GM18867 (cell line): ENCODE measurements around the gene ANP32A.

Experiments used
- ATAC-seq: cut with Tn5 transposase; IDR thresholded peaks from one replicate; pipeline ENCODE4 v1.9.1; 2021; ENCODE audit warnings: mild to moderate bottlenecking, moderate library complexity; ENCODE audit not compliant: unreplicated experiment

Gene ANP32A

DNA sequence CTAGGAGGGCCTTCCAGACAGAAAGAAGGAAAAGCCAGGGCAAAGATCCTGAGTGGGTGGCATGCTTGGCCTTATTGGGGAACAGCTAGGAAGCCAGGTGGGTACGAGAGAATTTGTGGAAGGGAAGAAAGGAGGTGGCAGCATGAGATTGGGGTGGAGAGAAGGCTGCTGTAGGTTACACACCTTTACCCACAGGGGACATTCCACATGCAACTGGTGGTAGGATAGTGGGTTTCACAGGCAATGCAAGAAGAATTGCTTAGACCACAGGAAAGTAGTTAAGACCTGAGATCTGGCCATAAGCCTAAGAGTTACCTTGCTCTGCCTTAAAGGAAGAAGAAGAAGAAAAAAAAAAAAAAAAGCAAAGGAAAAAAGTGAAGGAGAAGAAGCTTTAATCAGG, 19.8 kb downstream of the ANP32A start:
- ATAC-seq: no peak

DNA sequence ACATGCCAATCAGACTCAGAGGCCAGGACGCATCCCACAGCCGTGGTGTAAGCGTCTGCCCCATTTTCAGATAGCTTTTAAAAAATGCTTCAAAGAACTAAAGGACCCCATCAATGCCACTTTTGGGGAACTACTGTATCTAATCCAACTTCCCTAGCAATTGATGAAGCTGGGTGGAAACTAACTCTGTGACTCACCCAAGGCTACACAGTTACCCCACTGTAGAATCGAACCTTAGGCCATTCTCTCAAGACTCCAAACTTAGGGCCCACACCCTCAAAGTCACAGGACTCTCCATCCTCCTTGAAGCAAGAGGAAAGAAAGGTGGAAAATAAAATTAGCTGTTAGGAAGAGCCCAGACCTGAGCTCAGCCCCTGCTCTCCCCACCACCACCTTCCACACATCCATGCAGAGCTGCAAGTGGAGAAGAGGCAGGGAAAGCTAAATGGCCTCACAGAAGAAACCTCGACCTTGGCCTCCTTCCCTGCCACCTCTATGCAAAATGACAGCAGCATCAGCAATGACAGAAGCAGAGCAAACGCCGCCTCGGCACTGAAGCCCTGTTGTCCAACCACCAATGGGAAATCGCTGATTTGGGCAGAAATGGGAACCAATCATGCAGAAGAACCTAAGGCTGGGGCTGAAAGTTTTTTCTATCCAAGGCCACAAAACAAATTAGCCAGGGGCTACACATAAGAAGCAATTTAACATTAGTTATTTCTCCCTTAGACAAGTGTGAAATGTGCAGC, 22.2 kb downstream of the ANP32A start:
- ATAC-seq: no peak

DNA sequence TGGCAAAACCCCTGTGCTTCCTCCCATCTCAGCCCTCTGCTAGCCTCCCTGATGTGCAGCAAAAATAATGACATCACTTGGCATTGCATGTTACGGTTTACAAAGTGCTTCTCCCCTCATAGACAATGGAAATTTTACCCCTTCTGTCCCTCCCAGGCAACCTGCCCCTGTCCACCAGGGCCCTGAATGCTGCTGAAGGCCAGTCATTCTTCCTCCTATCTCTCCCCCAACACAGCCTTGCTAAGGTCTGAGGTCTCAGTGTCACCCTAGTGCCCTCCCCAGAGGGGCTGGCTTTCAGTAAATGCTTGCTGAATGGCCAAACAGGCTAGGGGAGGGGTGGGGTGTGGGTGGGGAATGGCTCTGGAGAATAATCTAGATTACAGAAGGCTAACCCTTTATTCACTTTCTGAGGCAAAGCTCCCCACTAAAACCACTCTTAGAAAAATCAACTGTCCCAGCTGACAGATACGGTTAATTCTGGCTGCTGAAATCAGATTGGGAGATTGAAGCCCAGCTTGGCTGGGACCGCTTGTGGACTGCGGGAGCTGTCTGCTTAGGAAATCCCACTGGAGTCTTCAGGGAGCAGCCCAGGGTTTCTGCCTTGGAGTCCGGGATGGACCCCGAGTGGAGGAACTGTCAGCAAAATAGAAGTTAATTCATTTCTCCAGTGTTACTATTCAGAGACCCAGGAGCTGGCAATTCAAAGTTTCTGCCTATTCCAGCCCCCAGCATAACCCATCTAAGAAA, 22.9 kb downstream of the ANP32A start:
- no peak for ATAC-seq

GRCh38 chr15:68797191-68797590, 23.5 kb downstream of the ANP32A start:
- ATAC-seq: no peak

DNA sequence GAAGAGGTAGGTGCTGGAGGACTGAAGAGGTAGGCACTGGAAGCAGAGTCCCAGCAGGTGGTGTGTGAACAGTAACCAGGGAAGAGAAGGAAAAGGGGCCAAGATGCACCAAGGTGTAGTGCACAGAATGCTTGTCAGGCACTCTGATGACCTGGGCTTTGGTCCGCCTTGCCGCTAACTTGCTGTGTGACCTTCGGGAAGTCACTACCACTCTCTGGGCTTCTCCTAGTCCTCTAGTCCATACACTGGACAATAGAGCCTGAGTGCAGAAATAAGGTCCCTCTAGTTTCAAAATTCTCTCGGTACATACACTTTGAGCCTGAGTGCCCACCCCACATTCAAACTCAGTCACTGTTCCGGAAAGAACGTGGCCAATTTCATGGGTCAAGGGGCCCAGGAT, 24.1 kb downstream of the ANP32A start:
- ATAC-seq: no peak

DNA sequence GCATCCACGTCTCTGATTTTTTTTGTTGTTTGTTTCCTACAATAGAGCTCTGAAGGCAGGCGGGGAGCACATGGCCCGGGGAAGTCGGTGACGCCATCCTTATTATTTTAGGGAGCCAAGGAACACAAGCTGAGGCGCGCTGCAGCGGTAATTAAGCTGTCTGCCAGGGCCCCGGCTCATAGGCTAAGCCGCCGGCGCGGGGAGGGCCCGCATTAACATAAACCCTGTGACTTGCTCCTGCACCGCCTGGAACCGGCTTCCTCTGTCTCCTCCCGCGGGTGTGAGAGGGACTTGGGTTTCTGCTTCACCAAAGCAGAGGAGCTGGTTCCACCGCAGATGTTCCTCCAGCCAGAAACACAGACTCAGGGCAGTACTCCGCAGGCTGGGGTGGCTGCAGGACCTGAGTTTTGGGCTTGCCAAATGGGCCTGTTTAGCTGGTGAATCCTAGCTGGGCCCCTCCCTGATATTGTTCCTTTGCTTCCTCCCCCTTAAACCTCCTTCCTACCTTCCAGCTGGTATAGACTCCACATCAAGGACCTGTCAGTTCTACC, 25.3 kb downstream of the ANP32A start:
- peak; percentile 59 for ATAC-seq

GRCh38 chr15:68794863-68795262, 25.8 kb downstream of the ANP32A start:
- ATAC-seq: no peak

DNA sequence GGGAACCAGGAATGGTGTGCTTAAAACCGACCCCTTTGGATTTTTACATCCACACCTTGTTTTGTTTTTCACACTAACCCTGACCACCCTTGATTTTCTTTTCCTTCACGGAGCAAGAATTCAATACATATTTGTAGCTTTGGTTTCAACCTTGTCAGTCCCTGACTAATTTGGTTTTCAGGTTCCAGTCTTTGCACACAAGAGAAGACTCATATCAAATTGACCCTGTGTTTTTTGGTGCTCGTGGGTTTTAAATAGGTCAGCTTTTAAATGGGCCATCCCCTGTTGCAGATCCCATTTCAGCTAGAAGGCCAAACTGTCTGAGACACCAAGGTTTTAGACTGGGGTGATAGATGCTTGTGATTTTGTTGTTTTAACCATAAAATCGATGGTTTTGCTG, 26.4 kb downstream of the ANP32A start:
- ATAC-seq: no peak

DNA sequence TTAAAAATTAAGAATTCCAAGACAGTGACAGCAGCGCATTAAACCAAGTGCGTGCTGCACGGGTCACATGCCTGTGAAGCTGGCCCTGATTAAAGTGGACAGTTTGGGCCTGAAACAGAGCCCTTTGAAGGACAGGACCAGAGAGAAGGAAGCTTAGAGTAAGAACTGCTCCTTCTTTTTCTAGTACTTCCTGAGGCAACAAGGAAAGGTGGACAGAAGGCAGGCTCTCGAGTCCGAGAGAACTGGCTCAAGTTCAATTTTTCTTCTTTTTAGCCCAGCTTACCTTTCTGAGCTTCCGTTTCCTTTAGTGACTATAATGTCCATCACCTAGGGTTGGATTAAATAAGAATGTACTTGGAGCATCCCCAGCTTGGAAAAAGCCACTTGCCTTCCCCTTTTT, 26.9 kb downstream of the ANP32A start:
- no peak for ATAC-seq

DNA sequence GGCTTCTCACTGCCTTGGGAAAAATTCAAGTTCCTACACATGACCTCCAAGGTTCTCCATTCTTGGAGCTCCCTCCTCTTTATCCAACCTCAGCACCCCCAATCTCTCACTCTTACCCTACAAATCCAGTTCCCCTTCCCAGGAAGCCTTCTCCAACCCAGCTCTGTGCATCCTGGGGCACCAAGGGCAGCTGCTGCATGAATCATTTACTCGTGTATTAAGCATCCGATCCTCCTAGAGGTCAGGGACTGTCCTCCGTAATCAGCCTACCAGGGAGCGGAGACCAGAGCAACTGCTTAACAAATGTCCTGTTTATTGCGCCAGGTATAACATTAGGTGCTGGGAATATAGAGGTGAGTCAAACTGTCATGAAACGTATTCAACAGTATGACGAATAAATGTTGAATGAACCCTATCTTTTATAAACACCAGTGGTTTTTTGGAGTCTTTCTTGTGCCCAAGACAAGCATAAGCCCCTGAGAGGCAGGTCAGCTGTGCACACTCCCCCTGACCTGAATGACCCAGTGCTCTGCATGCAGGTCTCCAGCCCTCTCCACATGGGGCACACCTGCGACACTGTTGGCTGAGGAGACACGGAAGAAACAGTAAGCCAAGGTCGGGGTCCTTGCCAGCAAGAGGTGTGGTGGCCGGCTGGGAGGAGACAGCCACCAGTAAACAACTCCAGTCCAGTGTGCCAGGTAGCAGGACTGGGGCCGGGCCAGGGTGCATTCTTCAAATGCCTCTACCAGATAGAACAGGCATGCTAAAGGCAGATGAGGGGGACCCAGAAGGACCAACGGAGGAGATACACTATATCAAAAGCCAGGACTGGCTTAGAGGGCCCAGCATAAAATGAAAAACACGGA, 27.6 kb downstream of the ANP32A start:
- no peak for ATAC-seq

- peak; percentile 51 for ATAC-seq
Observed at GRCh38 chr15:68791431-68792283, 29.0 kb downstream of the ANP32A start.

DNA sequence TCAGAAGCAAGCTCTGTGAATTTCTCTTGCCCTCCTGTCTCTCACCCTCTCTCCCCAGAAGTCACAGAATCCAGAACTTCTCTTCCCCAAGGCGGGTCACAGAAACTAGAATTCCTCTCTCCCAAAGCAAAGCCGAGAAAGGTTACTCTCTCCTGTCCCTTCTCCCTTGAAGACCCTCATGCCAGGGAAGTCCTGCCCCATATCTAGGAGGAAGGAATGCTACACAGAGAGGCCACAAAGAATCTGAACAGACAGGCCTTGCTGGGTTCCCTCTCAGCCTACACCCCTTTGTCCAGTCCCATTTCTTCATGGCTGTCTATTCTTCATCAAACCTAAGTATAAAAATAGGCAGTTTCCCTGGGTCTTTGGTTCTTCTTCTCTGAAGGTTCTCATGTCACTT, 29.8 kb downstream of the ANP32A start:
- ATAC-seq: no peak

DNA sequence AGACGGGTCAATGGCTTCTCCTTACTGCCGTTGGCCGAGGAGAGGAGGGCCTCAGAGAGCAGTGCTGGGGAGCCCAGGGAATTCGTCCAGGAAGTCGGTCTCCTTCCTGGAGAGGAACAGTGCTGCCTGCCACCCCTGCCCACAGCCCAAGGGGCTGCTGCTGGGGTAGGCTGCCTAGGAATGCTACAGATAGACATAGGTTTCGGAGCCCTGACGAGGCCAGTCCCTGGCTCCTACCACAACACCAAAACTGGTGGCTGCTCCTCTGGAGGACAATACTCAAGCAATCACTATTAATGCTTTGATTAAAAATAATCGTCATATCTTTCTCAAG, 30.5 kb downstream of the ANP32A start:
- ATAC-seq: no peak

DNA sequence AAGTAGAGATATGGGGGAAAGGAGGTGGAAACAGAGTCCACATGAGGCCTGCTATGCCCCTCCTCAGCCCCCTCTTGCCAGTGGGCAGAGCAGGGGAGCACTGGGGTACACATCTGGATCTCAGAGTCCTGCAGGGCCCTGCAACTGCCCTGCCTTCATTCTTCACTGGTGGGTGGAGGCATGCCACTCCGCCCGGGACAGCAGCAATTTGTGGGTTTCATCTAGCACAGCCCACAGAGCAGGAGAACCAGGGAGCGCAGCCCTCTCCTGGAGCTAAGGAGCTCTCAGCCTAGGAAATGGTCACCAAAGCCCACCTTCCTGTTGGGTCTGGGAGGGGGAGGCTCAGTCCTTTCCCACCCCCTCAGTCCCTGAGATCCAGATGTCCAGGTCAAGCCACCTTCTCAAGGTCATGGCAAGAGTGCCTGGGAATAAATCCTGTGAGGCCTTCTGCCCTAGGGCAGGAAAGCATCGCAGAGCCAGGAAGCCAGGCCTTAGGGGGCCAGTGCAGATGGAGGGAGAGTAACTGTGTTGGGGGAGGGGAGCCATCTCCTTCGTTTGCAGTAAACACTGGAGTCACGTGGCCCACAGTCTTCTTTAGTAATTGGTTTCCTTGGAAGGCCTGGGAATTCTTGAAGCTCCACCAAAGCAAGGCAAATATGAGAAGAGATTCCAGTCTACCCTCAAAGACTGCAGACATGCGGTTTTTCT, 31.0 kb downstream of the ANP32A start:
- ATAC-seq: no peak

DNA sequence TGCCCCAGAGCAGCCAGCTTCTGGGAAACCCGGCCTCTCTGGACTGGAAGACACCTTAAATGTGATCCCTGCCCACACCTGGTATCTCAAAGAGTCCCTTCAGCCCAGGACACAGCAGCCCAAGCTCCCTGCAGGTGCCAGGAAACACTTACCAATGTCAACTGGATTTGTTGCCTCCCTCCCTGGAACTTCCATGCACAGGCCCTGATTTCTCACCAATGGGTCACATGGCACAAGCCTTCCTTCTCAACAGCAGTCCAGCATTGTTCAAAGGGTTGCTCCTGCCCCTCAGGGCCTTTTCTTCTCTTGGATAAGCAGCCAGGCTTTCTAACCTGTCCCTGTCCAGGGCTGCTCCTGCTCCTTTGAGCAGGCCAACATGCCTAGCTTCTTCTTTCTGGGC, 31.6 kb downstream of the ANP32A start:
- ATAC-seq: no peak

DNA sequence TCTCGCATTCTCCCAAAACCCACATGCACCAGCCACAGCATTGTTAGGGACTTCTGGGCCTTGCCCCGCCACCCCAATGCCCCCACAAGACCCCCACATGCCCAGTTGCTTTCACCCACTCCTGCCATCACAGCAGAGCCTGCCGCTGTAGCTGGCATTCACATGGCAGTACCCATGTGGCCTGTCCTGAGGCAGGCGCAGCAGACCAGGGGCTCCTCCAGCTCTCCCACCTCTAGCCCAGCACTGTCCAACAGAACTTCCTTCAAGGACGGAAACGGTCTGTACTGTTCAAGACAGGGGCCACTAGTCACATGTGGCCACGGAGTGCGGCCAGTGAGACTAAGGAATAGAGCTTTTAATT, 32.5 kb downstream of the ANP32A start:
- no peak for ATAC-seq

GRCh38 chr15:68787609-68788263, 33.0 kb downstream of the ANP32A start:
- no peak for ATAC-seq

GRCh38 chr15:68786753-68787152, 33.9 kb downstream of the ANP32A start:
- ATAC-seq: no peak

- no peak for ATAC-seq
Observed at GRCh38 chr15:68785541-68785940, 35.2 kb downstream of the ANP32A start.
